SK-N-SH (cell line): ENCODE results near the gene CYP2S1.

Experiments
- CHD2 ChIP-seq: fragments of 150-350 bp; IDR thresholded peaks from 2 replicates; pipeline ENCODE4 v1.6.1; 2018; ENCODE audit warnings: low read length; ENCODE audit not compliant: partially characterized antibody
- ELF1 ChIP-seq: IDR thresholded peaks from 2 replicates; pipeline ENCODE4 v1.4.0; 2012
- FOXJ3 ChIP-seq: sonication (generic); formaldehyde crosslinking; IDR thresholded peaks from 2 replicates; pipeline ENCODE4 v1.5.1; 2020; ENCODE audit warnings: mild to moderate bottlenecking, missing genetic modification reagents
- RFX5 ChIP-seq: IDR thresholded peaks from 2 replicates; pipeline ENCODE4 v1.6.1; 2012; ENCODE audit warnings: mild to moderate bottlenecking, improper control_type of control experiment, low read length
- SMC3 ChIP-seq: IDR thresholded peaks from 2 replicates; pipeline ENCODE4 v1.6.1; 2012; ENCODE audit warnings: low read depth, low read length, improper control_type of control experiment
- TAF1 ChIP-seq: IDR thresholded peaks from 2 replicates; pipeline ENCODE4 v1.6.1; 2012; ENCODE audit warnings: low read depth, mild to moderate bottlenecking, low read length, moderate library complexity, borderline replicate concordance
- TF ChIP-seq, protein P1 (sequence below): fragments of 200-600 bp; sonication (generic); IDR thresholded peaks from 2 replicates; pipeline ENCODE4 v1.6.1; 2017; ENCODE audit warnings: antibody characterized with exemption, mild to moderate bottlenecking, moderate library complexity
- TF ChIP-seq, protein P2 (sequence below): IDR thresholded peaks from 2 replicates; pipeline ENCODE4 v1.4.0; 2012; ENCODE audit warnings: low read depth, borderline replicate concordance

DNA sequence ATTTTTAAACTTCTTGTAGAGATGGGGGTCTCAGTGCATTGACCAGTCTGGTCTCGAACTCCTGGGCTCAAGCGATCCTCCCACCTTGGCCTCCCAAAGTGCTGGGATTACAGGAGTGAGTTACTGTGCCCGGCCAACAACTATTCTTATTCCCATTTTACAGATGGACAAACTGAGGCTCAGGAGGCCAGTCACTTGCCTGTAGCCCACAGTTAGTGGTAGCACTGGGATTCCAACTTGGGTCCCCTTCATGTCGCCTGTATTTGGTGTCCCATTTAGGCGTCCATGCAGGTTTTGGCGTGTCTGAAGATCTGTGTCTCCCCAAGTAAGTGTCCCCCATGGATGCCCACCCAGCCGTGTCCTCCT is 25.2 kb downstream of the CYP2S1 start:
- no peak for TF ChIP-seq RFX5
- TF ChIP-seq TAF1 = no peak
- TF ChIP-seq SMC3 = no peak
- TF ChIP-seq, protein P1, sequence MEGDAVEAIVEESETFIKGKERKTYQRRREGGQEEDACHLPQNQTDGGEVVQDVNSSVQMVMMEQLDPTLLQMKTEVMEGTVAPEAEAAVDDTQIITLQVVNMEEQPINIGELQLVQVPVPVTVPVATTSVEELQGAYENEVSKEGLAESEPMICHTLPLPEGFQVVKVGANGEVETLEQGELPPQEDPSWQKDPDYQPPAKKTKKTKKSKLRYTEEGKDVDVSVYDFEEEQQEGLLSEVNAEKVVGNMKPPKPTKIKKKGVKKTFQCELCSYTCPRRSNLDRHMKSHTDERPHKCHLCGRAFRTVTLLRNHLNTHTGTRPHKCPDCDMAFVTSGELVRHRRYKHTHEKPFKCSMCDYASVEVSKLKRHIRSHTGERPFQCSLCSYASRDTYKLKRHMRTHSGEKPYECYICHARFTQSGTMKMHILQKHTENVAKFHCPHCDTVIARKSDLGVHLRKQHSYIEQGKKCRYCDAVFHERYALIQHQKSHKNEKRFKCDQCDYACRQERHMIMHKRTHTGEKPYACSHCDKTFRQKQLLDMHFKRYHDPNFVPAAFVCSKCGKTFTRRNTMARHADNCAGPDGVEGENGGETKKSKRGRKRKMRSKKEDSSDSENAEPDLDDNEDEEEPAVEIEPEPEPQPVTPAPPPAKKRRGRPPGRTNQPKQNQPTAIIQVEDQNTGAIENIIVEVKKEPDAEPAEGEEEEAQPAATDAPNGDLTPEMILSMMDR = no peak
- TF ChIP-seq, protein P2, sequence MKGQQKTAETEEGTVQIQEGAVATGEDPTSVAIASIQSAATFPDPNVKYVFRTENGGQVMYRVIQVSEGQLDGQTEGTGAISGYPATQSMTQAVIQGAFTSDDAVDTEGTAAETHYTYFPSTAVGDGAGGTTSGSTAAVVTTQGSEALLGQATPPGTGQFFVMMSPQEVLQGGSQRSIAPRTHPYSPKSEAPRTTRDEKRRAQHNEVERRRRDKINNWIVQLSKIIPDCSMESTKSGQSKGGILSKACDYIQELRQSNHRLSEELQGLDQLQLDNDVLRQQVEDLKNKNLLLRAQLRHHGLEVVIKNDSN = no peak
- TF ChIP-seq CHD2 = no peak
- no peak for TF ChIP-seq ELF1
- no peak for TF ChIP-seq FOXJ3 (CRISPR knock-in tag)
